SK-N-SH (cell line): ENCODE measurements around the gene RNF25. TPM values are rescaled to one million over a fixed set of nuclear protein-coding genes. Genes with fewer than 3 reads are reported as not detected.

Source experiments
- CTCF ChIA-PET: fragments of 300-600, 350-600 bp; formaldehyde crosslinking; extraction: SDS; loops from one replicate; lab custom pipeline; 2021; lab: Yijun Ruan, JAX
- POLR2A ChIA-PET: fragments of 350-600 bp; sonication (Branson Sonifier 250); formaldehyde crosslinking; extraction: SDS; loops from one replicate; lab custom pipeline; 2020; ENCODE audit warnings: antibody characterized with exemption, inconsistent platforms; lab: Yijun Ruan, JAX
- DNase-seq: peaks from one replicate; pipeline ENCODE4 v3.0.0; 2012
- H2AFZ ChIP-seq: fragments of 200-600 bp; sonication (generic); 2 replicates; pipeline ENCODE4 v1.8.1; 2016; ENCODE audit warnings: antibody characterized with exemption, mild to moderate bottlenecking, low read depth
- H3F3A ChIP-seq: fragments of 200-600 bp; sonication (generic); replicated peaks from 2 replicates; pipeline ENCODE3; 2016; ENCODE audit warnings: antibody characterized with exemption, mild to moderate bottlenecking; ENCODE audit not compliant: insufficient read depth
- H3K27ac ChIP-seq, 2 experiments: fragments of 200-500 bp in 1 of 2; fragments of 200-600 bp in 1 of 2; sonication (Bioruptor generic) in 1 of 2; sonication (generic), shearing (Covaris generic) in 1 of 2; 2 replicates each; pipeline versions ENCODE4 v1.5.1 to v1.6.1; 2014 to 2016; ENCODE audit warnings: low read depth in 2 of 2, inconsistent platforms in 1 of 2, low read length in 1 of 2, mild to moderate bottlenecking in 1 of 2, mixed read lengths in 1 of 2
- H3K27me3 ChIP-seq: fragments of 200-600 bp; sonication (generic), shearing (Covaris generic); 2 replicates; pipeline ENCODE4 v1.6.1; 2016; ENCODE audit warnings: mixed run types; ENCODE audit not compliant: insufficient read depth
- H3K36me3 ChIP-seq, 2 experiments: fragments of 200-500 bp in 1 of 2; fragments of 200-600 bp in 1 of 2; sonication (Bioruptor generic) in 1 of 2; sonication (generic) in 1 of 2; replicated peaks in 1 of 2; 2 replicates each; pipeline versions ENCODE3 to v1.5.1; 2014 to 2016; ENCODE audit warnings: low read length in 1 of 2, mild to moderate bottlenecking in 1 of 2; ENCODE audit not compliant: insufficient read depth in 2 of 2, control insufficient read depth in 1 of 2
- H3K4me1 ChIP-seq, 2 experiments: fragments of 200-500 bp in 1 of 2; fragments of 200-600 bp in 1 of 2; sonication (Bioruptor generic) in 1 of 2; sonication (generic), shearing (Covaris generic) in 1 of 2; 2 replicates each; pipeline versions ENCODE4 v1.5.1 to v1.6.1; 2014 to 2016; ENCODE audit warnings: low read depth in 1 of 2, low read length in 1 of 2, mixed run types in 1 of 2; ENCODE audit not compliant: insufficient read depth in 2 of 2, control insufficient read depth in 1 of 2
- H3K4me2 ChIP-seq: fragments of 200-600 bp; sonication (generic), shearing (Covaris generic); 2 replicates; pipeline ENCODE4 v1.6.1; 2017; ENCODE audit warnings: mixed run types
- H3K4me3 ChIP-seq, 2 experiments: fragments of 200-500 bp in 1 of 2; fragments of 200-600 bp in 1 of 2; sonication (Bioruptor generic) in 1 of 2; sonication (generic), shearing (Covaris generic) in 1 of 2; 2 replicates each; pipeline versions ENCODE4 v1.5.1 to v1.8.1; 2014 to 2016; ENCODE audit warnings: low read depth in 2 of 2, inconsistent platforms in 1 of 2, low read length in 1 of 2, mild to moderate bottlenecking in 1 of 2, mixed read lengths in 1 of 2, moderate library complexity in 1 of 2
- H3K79me2 ChIP-seq: fragments of 200-600 bp; sonication (generic); 2 replicates; pipeline ENCODE4 v1.8.1; 2017; ENCODE audit warnings: mild to moderate bottlenecking; ENCODE audit not compliant: insufficient read depth
- H3K9ac ChIP-seq: fragments of 200-600 bp; sonication (generic); 2 replicates; pipeline ENCODE4 v1.6.1; 2017; ENCODE audit warnings: mixed run types
- H3K9me2 ChIP-seq: fragments of 200-600 bp; sonication (generic); 2 replicates; pipeline ENCODE4 v1.6.1; 2017; ENCODE audit warnings: mixed run types
- H3K9me3 ChIP-seq: fragments of 200-600 bp; sonication (generic); 2 replicates; pipeline ENCODE4 v1.6.1; 2017; ENCODE audit warnings: mixed run types, mild to moderate bottlenecking, moderate library complexity
- H4K20me1 ChIP-seq: fragments of 200-600 bp; sonication (generic); 2 replicates; pipeline ENCODE4 v1.6.1; 2017; ENCODE audit warnings: mild to moderate bottlenecking, mixed run types; ENCODE audit not compliant: insufficient read depth
- CTCF ChIP-seq: fragments of 200-600 bp; sonication (generic); IDR thresholded peaks from 2 replicates; pipeline ENCODE4 v1.6.1; 2017; ENCODE audit warnings: antibody characterized with exemption, mild to moderate bottlenecking, moderate library complexity
- FOSL2 ChIP-seq: IDR thresholded peaks from 2 replicates; pipeline ENCODE4 v1.4.0; 2012; ENCODE audit warnings: low read depth, mild to moderate bottlenecking, moderate library complexity, borderline replicate concordance
- FOXJ3 ChIP-seq: sonication (generic); formaldehyde crosslinking; IDR thresholded peaks from 2 replicates; pipeline ENCODE4 v1.5.1; 2020; ENCODE audit warnings: mild to moderate bottlenecking, missing genetic modification reagents
- FOXM1 ChIP-seq: IDR thresholded peaks from 2 replicates; pipeline ENCODE4 v1.4.0; 2012; ENCODE audit warnings: low read depth, mild to moderate bottlenecking
- REST ChIP-seq: IDR thresholded peaks from 2 replicates; pipeline ENCODE4 v1.6.1; 2012; ENCODE audit warnings: mild to moderate bottlenecking, low read depth, low read length, moderate library complexity
- RFX5 ChIP-seq: IDR thresholded peaks from 2 replicates; pipeline ENCODE4 v1.6.1; 2012; ENCODE audit warnings: mild to moderate bottlenecking, improper control_type of control experiment, low read length
- TEAD4 ChIP-seq: IDR thresholded peaks from 2 replicates; pipeline ENCODE4 v1.4.0; 2012; ENCODE audit warnings: mild to moderate bottlenecking, borderline replicate concordance; ENCODE audit not compliant: insufficient read depth
- ZBTB33 ChIP-seq: IDR thresholded peaks from 2 replicates; pipeline ENCODE4 v1.4.0; 2012; ENCODE audit warnings: low read depth, borderline replicate concordance
- WGBS: methylation state at CpG from one replicate; pipeline ENCODE4 v1.1.6; 2017; ENCODE audit warnings: low lambda C conversion rate; 5-methylcytosine and 5-hydroxymethylcytosine counted together
- polyA plus RNA-seq, 3 experiments: library from polyadenylated mRNA; depleted of rRNA; stranded (reverse); fragments of >200 nt; gene quantifications; 2 replicates each; pipeline ENCODE4 v1.2.3, GENCODE V29; 2012

Gene RNF25
- polyA plus RNA-seq, 1 of the 3 experiments (the other 2 are of a cell fraction), result 72.2 TPM

GRCh38 chr2:218638372-218638771, 33.4 kb downstream of the RNF25 start (continued):
- TF ChIP-seq ZBTB33 (no peak), TEAD4 (no peak), FOXJ3 (CRISPR knock-in tag) (no peak), CTCF (no peak)

- Histone ChIP-seq H3K9ac (no peak overlapping the region), H3K9me2 (no peaks in the 10 kb centered on the region), H3K9me3 (no peaks in the 10 kb centered on the region), H2AFZ (no peak overlapping the region), H3K36me3 (peaks cover 30 to 65% of the 10 kb centered on the region in 2 experiments), H3F3A (peaks cover 14% of the 10 kb centered on the region), H3K27ac (no peak overlapping the region), H3K79me2 (no peaks in the 10 kb centered on the region), H3K4me2 (no peak overlapping the region), H4K20me1 (no peaks in the 10 kb centered on the region), H3K27me3 (no peaks in the 10 kb centered on the region), H3K4me1 (peaks cover 0 to 4% of the 10 kb centered on the region in 2 experiments; a peak in 1 of 4 replicates), H3K4me3 (no peak overlapping the region)
- CTCF ChIA-PET, result interaction anchor here (2.1 kb wide), 1 partner anchor 13 kb away, joined by 5 read pairs; no protein-coding TSS in a partner anchor
- no peak for TF ChIP-seq REST
- TF ChIP-seq FOSL2, result no peak
- no peak for TF ChIP-seq RFX5
- no peak for TF ChIP-seq FOXM1
- POLR2A ChIA-PET, result no interaction called here
- DNase-seq, result no peak
- 91% methylated on average over 5 of the region's 5 CpGs for WGBS
Observed at GRCh38 chr2:218635719-218636118, 36.1 kb downstream of the RNF25 start.
